Measurements from ENCODE around the gene KIAA0040. TPM values are rescaled to one million over a fixed set of nuclear protein-coding genes. Genes with fewer than 3 reads are reported as not detected.
A peak's percentile ranks its signal among the peaks of the same experiment; 100 is the strongest.

KIAA0040 gene
- total RNA-seq, 1 experiment from 2014 or later: 27.7 TPM

DNA sequence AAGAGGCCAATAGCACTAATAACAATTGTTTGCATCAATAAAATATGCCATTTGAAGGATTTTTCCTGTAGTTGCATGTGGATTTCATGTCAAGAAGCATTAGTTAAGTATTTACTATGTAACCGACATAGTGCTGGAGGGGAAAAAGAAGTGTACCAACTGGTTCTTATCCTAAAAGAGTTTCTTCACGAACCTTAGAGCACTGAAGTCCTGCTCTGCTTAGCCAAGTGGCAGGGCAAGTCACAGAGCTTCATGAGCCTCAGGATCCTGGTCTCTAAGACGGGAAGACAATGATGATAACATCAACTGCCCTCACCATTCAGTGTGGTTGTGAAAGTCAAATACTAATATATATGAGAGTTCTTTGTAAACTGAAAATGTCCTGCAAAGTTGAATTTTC lies 14.1 kb downstream of the KIAA0040 start:
- no peak overlapping the region for H3K4me3 Mint-ChIP-seq (ENCODE audit: unreplicated experiment)
- no peak overlapping the region for H3K27ac Mint-ChIP-seq (ENCODE audit: low read depth, unreplicated experiment)
- peaks cover 17% of the 10 kb centered on the region for H3K4me1 Mint-ChIP-seq (ENCODE audit: insufficient read depth, unreplicated experiment)
- POLR2A ChIA-PET: interaction anchor here (0.5 to 5.5 kb wide), 4 partner anchors 13 to 1155 kb away, joined by 3 to 32 read pairs (median 5); partner anchors contain the start of gene KIAA0040
- no peaks in the 10 kb centered on the region for H3K9me3 Mint-ChIP-seq (ENCODE audit: unreplicated experiment)
- BruUV-seq (replicated peaks): no TSS peak
- DNase-seq (ENCODE audit: unreplicated experiment): no peak
- no peaks in the 10 kb centered on the region for H3K27me3 Mint-ChIP-seq (ENCODE audit: insufficient read depth, unreplicated experiment)
- TF ChIP-seq, protein P1, sequence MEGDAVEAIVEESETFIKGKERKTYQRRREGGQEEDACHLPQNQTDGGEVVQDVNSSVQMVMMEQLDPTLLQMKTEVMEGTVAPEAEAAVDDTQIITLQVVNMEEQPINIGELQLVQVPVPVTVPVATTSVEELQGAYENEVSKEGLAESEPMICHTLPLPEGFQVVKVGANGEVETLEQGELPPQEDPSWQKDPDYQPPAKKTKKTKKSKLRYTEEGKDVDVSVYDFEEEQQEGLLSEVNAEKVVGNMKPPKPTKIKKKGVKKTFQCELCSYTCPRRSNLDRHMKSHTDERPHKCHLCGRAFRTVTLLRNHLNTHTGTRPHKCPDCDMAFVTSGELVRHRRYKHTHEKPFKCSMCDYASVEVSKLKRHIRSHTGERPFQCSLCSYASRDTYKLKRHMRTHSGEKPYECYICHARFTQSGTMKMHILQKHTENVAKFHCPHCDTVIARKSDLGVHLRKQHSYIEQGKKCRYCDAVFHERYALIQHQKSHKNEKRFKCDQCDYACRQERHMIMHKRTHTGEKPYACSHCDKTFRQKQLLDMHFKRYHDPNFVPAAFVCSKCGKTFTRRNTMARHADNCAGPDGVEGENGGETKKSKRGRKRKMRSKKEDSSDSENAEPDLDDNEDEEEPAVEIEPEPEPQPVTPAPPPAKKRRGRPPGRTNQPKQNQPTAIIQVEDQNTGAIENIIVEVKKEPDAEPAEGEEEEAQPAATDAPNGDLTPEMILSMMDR (IDR thresholded peaks at IDR 0.05; ENCODE audit: unreplicated experiment): no peak
- H3K36me3 Mint-ChIP-seq (ENCODE audit: insufficient read depth, unreplicated experiment): peaks cover 10% of the 10 kb centered on the region
- intact Hi-C loops (cut with micrococcal nuclease): no loop called here
- CTCF ChIA-PET: interaction anchor here (0.7 to 4.8 kb wide), 8 partner anchors 11 to 141 kb away, joined by 3 to 21 read pairs (median 4); no protein-coding TSS in a partner anchor

DNA sequence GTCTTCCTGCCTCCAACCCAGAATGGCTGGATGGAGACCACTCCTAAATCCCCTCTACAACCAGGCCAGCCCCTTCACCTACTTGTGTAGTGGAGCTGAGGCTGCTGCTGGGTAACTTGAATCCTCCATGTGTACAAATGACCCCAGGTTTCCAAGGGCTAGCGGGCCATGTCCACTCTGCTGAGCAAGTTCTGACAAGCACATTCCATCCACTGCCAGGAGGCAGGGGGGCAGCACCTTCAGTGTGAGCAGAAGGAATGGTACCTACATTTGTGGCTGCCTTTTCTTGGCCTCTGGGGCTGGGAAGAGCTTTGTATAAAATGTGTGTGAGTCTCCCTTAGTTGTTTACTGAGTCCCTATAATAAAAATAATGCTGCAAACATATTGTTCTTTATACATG lies 14.5 kb downstream of the KIAA0040 start:
- DNase-seq (ENCODE audit: unreplicated experiment): peak; percentile 31
- TF ChIP-seq, protein P1 (IDR thresholded peaks at IDR 0.05; ENCODE audit: unreplicated experiment): no peak
- H3K27me3 Mint-ChIP-seq (ENCODE audit: insufficient read depth, unreplicated experiment): no peaks in the 10 kb centered on the region

DNA sequence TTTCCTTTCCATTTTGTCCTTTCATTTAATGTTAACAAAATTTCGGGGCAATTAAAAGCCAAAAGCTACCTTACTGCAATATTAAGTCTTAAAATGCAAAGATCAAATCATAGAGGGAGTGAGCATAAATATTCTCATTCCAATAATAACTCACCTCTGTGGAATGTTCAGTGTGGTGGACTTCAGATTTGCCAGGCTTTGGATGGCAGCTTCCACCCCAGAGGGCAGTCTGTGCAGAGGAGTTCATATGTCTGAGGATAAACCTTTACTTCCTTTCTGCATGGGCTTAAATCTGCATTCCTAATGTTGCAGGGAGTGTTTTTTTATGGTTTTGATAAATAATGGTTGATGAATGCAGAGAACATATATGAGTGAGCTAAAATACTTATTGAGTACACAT lies 16.3 kb downstream of the KIAA0040 start:
- CTCF ChIA-PET: interaction anchor here (0.7 to 4.8 kb wide), 5 partner anchors 12 to 26 kb away, joined by 3 to 17 read pairs (median 5); no protein-coding TSS in a partner anchor
- Mint-ChIP-seq H3K9me3 (ENCODE audit: unreplicated experiment) (no peaks in the 10 kb centered on the region), H3K4me3 (ENCODE audit: unreplicated experiment) (no peak overlapping the region), H3K36me3 (ENCODE audit: insufficient read depth, unreplicated experiment) (peaks cover 10% of the 10 kb centered on the region), H3K27me3 (ENCODE audit: insufficient read depth, unreplicated experiment) (no peaks in the 10 kb centered on the region), H3K4me1 (ENCODE audit: insufficient read depth, unreplicated experiment) (peaks cover 17% of the 10 kb centered on the region), H3K27ac (ENCODE audit: low read depth, unreplicated experiment) (no peak overlapping the region)
- POLR2A ChIA-PET: no interaction called here
- DNase-seq (ENCODE audit: unreplicated experiment): no peak
- intact Hi-C loops (cut with micrococcal nuclease): no loop called here
- no TSS peak for BruUV-seq (replicated peaks)
- TF ChIP-seq, protein P1 (IDR thresholded peaks at IDR 0.05; ENCODE audit: unreplicated experiment): no peak

More for the DNA sequence above, 14.5 kb downstream of the KIAA0040 start:
- peaks cover 10% of the 10 kb centered on the region for H3K36me3 Mint-ChIP-seq (ENCODE audit: insufficient read depth, unreplicated experiment)
- H3K4me1 Mint-ChIP-seq (ENCODE audit: insufficient read depth, unreplicated experiment): peaks cover 17% of the 10 kb centered on the region
- H3K4me3 Mint-ChIP-seq (ENCODE audit: unreplicated experiment): no peak overlapping the region
- H3K27ac Mint-ChIP-seq (ENCODE audit: low read depth, unreplicated experiment): no peak overlapping the region
- no peaks in the 10 kb centered on the region for H3K9me3 Mint-ChIP-seq (ENCODE audit: unreplicated experiment)
- intact Hi-C loops (cut with micrococcal nuclease): no loop called here
- CTCF ChIA-PET: interaction anchor here (0.6 to 4.8 kb wide), 10 partner anchors 11 to 141 kb away, joined by 3 to 21 read pairs (median 4); no protein-coding TSS in a partner anchor
- POLR2A ChIA-PET: interaction anchor here (0.5 to 1.4 kb wide), 2 partner anchors 13 to 25 kb away, joined by 5 read pairs; no protein-coding TSS in a partner anchor
- no TSS peak for BruUV-seq (replicated peaks)

DNA sequence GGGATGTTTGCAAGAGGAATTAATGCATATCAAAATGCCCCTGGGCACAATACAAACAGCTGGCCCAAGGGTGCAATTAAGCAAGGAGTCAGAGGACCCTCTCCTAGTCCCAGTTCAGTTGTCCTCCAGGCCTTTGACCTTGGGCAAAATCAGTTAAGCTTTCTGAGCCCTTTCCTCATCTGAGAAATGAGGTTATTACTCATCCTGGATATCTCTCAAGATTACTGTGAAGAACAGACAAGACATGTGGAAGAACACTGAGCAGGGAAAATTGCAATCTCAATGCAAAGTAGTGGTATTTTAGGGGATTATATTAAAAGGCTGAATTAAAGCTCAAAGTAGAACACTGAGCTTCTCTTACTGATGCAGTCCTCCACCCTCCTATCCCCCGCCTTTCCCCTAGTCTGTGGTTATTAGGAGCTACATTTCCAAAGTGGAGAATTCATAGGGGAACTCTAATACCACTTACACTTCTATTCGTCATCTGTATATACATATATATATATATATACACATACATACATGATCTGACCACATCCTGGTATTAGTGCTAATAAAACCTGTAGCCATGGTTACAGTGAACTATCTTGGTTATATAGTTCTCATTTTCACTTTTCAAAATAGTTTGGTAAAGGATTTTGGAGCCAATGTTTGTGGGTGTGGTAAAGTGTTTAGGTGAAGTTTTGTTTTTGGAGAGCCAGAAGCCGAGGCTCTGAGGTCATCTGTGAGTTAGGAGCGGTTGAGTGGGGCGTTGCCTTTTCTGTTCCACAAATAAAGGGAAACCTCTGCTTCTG lies 18.1 kb downstream of the KIAA0040 start:
- H3K4me3 Mint-ChIP-seq (ENCODE audit: unreplicated experiment): no peak overlapping the region
- H3K9me3 Mint-ChIP-seq (ENCODE audit: unreplicated experiment): no peaks in the 10 kb centered on the region
- peaks cover 25% of the 10 kb centered on the region for H3K4me1 Mint-ChIP-seq (ENCODE audit: insufficient read depth, unreplicated experiment)
- TSS peak; percentile 5 for BruUV-seq (replicated peaks)
- DNase-seq (ENCODE audit: unreplicated experiment): no peak
- intact Hi-C loops (cut with micrococcal nuclease): no loop called here
- TF ChIP-seq, protein P1 (IDR thresholded peaks at IDR 0.05; ENCODE audit: unreplicated experiment): no peak
- H3K27ac Mint-ChIP-seq (ENCODE audit: low read depth, unreplicated experiment): peak overlapping the region; percentile 39
- CTCF ChIA-PET: interaction anchor here (0.6 to 21.1 kb wide), 13 partner anchors 10 to 570 kb away, joined by 3 to 415 read pairs (median 4); no protein-coding TSS in a partner anchor
- peaks cover 10% of the 10 kb centered on the region for H3K36me3 Mint-ChIP-seq (ENCODE audit: insufficient read depth, unreplicated experiment)
- POLR2A ChIA-PET: interaction anchor here (0.9 to 1.5 kb wide), 2 partner anchors 16 to 17 kb away, joined by 3 to 7 read pairs; partner anchors contain the start of gene KIAA0040
- H3K27me3 Mint-ChIP-seq (ENCODE audit: insufficient read depth, unreplicated experiment): no peaks in the 10 kb centered on the region

Measured in MCF 10A (cell line).